SW480 (cell line): ENCODE data around the gene ASB6.
"Not testable (repeated sequence)": the region's sequence is repeated elsewhere in the genome, so short reads cannot be mapped to it uniquely, and the experiment has no call there.

Experiments
- DNase-seq: peaks from one replicate; pipeline ENCODE4 v3.0.0-alpha.2; 2016; ENCODE audit warnings: low spot score

Gene ASB6

GRCh38 chr9:129643706-129644105 is 1.8 kb upstream of the ASB6 start:
- no peak for DNase-seq

GRCh38 chr9:129640871-129641749 is 841 bp downstream of the ASB6 start:
- DNase-seq, result no peak

- no peak for DNase-seq
Measured at GRCh38 chr9:129640086-129640870, 1.7 kb downstream of the ASB6 start.

- no peak for DNase-seq
Measured at GRCh38 chr9:129639756-129640085, 2.2 kb downstream of the ASB6 start.

- no peak for DNase-seq
Measured at GRCh38 chr9:129639034-129639630, 2.8 kb downstream of the ASB6 start.

- no peak for DNase-seq
Measured at GRCh38 chr9:129637673-129638439, 4.1 kb downstream of the ASB6 start.

- no peak for DNase-seq
Measured at GRCh38 chr9:129637102-129637501, 4.8 kb downstream of the ASB6 start.

GRCh38 chr9:129636343-129636742 is 5.6 kb downstream of the ASB6 start:
- not testable (repeated sequence) for DNase-seq

GRCh38 chr9:129635099-129636065 is 6.6 kb downstream of the ASB6 start:
- DNase-seq, result no peak

GRCh38 chr9:129633848-129634247 is 8.1 kb downstream of the ASB6 start:
- no peak for DNase-seq

GRCh38 chr9:129633207-129633606 is 8.7 kb downstream of the ASB6 start:
- no peak for DNase-seq

- DNase-seq, result no peak
Measured at GRCh38 chr9:129632460-129632859, 9.5 kb downstream of the ASB6 start.

GRCh38 chr9:129631674-129632129 is 10.2 kb downstream of the ASB6 start:
- DNase-seq, result no peak

- no peak for DNase-seq
Measured at GRCh38 chr9:129630967-129631673, 10.8 kb downstream of the ASB6 start.

GRCh38 chr9:129629251-129629820 is 12.6 kb downstream of the ASB6 start:
- no peak for DNase-seq

GRCh38 chr9:129628709-129629108 is 13.2 kb downstream of the ASB6 start:
- DNase-seq, result no peak

GRCh38 chr9:129627556-129628440 is 14.2 kb downstream of the ASB6 start:
- DNase-seq, result no peak

- no peak for DNase-seq
Measured at GRCh38 chr9:129626625-129627284, 15.2 kb downstream of the ASB6 start.
